HuH-7 (cell line): Measurements from ENCODE around the gene PMCH.
"Not testable (repeated sequence)": the region's sequence is repeated elsewhere in the genome, so short reads cannot be mapped to it uniquely, and the experiment has no call there.

ENCODE experiments used
- DNase-seq: peaks from one replicate; pipeline ENCODE4 v3.0.0; 2011; ENCODE audit warnings: low spot score

PMCH gene

GRCh38 chr12:102197789-102198188 is at the start of gene PMCH:
Gene PMCH, minus strand, starts transcription at chr12:102197833. Its CDS starts 63 bp downstream, at chr12:102197770.
- DNase-seq = no peak

- not testable (repeated sequence) for DNase-seq
Observed at GRCh38 chr12:102240859-102241258, 43.2 kb upstream of the PMCH start.

GRCh38 chr12:102234599-102234998 is 37.0 kb upstream of the PMCH start:
- DNase-seq = no peak

- no peak for DNase-seq
Observed at GRCh38 chr12:102232446-102232845, 34.8 kb upstream of the PMCH start.

GRCh38 chr12:102232036-102232435 is 34.4 kb upstream of the PMCH start:
- DNase-seq = no peak

GRCh38 chr12:102227954-102228353 is 30.3 kb upstream of the PMCH start:
- no peak for DNase-seq

GRCh38 chr12:102220736-102221135 is 23.1 kb upstream of the PMCH start:
- DNase-seq = no peak

- no peak for DNase-seq
Observed at GRCh38 chr12:102215992-102216691, 18.5 kb upstream of the PMCH start.

- no peak for DNase-seq
Observed at GRCh38 chr12:102204025-102204424, 6.4 kb upstream of the PMCH start.

- DNase-seq = no peak
Observed at GRCh38 chr12:102202556-102202955, 4.9 kb upstream of the PMCH start.

GRCh38 chr12:102201436-102202061 is 3.9 kb upstream of the PMCH start:
- no peak for DNase-seq

GRCh38 chr12:102195826-102196225 is 1.8 kb downstream of the PMCH start:
- no peak for DNase-seq

GRCh38 chr12:102182635-102183034 is 15.0 kb downstream of the PMCH start:
- no peak for DNase-seq

- DNase-seq = no peak
Observed at GRCh38 chr12:102174761-102175160, 22.9 kb downstream of the PMCH start.

GRCh38 chr12:102174117-102174516 is 23.5 kb downstream of the PMCH start:
- DNase-seq = no peak

- DNase-seq = no peak
Observed at GRCh38 chr12:102172436-102172835, 25.2 kb downstream of the PMCH start.

- DNase-seq = no peak
Observed at GRCh38 chr12:102171951-102172350, 25.7 kb downstream of the PMCH start.

GRCh38 chr12:102169922-102170621 is 27.6 kb downstream of the PMCH start:
- DNase-seq = peak; percentile 5

GRCh38 chr12:102167821-102168604 is 29.6 kb downstream of the PMCH start:
- no peak for DNase-seq

GRCh38 chr12:102163383-102163782 is 34.2 kb downstream of the PMCH start:
- no peak for DNase-seq

- not testable (repeated sequence) for DNase-seq
Observed at GRCh38 chr12:102155206-102155605, 42.4 kb downstream of the PMCH start.

GRCh38 chr12:102147062-102147587 is 50.5 kb downstream of the PMCH start:
- DNase-seq = not testable (repeated sequence)
